ENCODE data around the gene PLCB1. TPM values are rescaled to one million over a fixed set of nuclear protein-coding genes. Genes with fewer than 3 reads are reported as not detected.

Gene PLCB1
- total and polyA plus RNA-seq, 2 experiments from 2014 or later: 14.9 to 20.7 TPM

DNA sequence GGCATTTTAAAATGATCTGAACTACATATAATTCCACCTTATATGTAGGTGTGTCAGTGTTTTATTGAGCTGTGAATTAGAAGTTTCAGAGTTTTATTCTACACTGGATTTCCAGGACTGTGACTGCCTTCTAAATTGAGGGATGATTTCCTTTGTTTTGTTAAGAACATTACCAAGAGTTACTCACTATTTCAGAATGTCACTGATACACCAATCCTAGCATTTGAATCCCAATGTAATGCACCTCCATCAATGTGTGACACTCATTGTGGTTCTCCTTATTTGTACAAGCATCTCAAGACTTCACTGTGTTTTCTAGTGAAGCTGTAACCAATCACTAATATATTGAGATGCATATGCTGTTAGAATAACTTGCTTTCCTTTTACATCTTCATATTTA lies 86.8 kb downstream of the PLCB1 start (continued):
- TF ChIP-seq, protein P1, sequence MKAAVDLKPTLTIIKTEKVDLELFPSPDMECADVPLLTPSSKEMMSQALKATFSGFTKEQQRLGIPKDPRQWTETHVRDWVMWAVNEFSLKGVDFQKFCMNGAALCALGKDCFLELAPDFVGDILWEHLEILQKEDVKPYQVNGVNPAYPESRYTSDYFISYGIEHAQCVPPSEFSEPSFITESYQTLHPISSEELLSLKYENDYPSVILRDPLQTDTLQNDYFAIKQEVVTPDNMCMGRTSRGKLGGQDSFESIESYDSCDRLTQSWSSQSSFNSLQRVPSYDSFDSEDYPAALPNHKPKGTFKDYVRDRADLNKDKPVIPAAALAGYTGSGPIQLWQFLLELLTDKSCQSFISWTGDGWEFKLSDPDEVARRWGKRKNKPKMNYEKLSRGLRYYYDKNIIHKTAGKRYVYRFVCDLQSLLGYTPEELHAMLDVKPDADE (IDR thresholded peaks at IDR 0.05): no peak
- TF ChIP-seq POLR2AphosphoS5 (IDR thresholded peaks at IDR 0.05; ENCODE audit: low read depth) (no peak), JUNB (IDR thresholded peaks at IDR 0.05; ENCODE audit: unreplicated experiment) (no peak), ZNF331 (CRISPR knock-in tag; IDR thresholded peaks at IDR 0.05; ENCODE audit: low read depth) (no peak)
- TF ChIP-seq, protein P2, sequence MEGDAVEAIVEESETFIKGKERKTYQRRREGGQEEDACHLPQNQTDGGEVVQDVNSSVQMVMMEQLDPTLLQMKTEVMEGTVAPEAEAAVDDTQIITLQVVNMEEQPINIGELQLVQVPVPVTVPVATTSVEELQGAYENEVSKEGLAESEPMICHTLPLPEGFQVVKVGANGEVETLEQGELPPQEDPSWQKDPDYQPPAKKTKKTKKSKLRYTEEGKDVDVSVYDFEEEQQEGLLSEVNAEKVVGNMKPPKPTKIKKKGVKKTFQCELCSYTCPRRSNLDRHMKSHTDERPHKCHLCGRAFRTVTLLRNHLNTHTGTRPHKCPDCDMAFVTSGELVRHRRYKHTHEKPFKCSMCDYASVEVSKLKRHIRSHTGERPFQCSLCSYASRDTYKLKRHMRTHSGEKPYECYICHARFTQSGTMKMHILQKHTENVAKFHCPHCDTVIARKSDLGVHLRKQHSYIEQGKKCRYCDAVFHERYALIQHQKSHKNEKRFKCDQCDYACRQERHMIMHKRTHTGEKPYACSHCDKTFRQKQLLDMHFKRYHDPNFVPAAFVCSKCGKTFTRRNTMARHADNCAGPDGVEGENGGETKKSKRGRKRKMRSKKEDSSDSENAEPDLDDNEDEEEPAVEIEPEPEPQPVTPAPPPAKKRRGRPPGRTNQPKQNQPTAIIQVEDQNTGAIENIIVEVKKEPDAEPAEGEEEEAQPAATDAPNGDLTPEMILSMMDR (conservative IDR thresholded peaks at IDR 0.05; ENCODE audit: low read depth in 2 of 2): no peak

DNA sequence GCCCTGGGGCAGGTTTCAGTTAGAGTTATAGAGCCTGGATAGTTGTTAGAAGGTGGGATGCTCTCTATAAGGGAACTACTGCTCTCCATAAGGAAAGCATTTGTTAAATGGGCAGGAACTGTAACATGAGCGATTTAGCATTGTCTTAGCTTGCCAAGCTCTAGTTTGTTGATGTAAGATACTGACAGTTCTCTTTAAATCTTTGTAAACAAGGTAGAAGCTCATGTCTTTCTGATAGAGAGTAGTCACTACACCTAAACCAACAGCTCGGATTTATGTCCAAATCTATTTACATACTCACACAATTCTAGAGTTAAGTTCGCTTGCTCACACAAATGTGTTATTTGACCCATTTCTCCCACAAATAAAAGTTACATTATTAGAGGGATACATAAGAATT lies 87.3 kb downstream of the PLCB1 start:
- ATAC-seq (no peak), DNase-seq (ENCODE audit: low spot score) (no peak)
- Histone ChIP-seq H2AFZ (no peak overlapping the region), H3K4me2 (no peak overlapping the region), H3K36me3 (ENCODE audit: insufficient read depth) (no peaks in the 10 kb centered on the region), H3F3A (replicated peaks; ENCODE audit: low read depth) (no peaks in the 10 kb centered on the region), H3K79me2 (replicated peaks; ENCODE audit: insufficient read depth) (no peaks in the 10 kb centered on the region), H3K27ac (ENCODE audit: low read depth) (no peak overlapping the region), H3K27me3 (ENCODE audit: insufficient read depth) (no peaks in the 10 kb centered on the region), H3K4me1 (ENCODE audit: insufficient read depth) (peaks cover 8% of the 10 kb centered on the region; the same call in 1 of the 2 replicates), H4K20me1 (replicated peaks; ENCODE audit: insufficient read depth) (no peaks in the 10 kb centered on the region), H3K9me2 (ENCODE audit: insufficient read depth) (peaks cover 2% of the 10 kb centered on the region; the same call in 1 of the 2 replicates), H3K4me3 (no peak overlapping the region)
- Mint-ChIP-seq H3K27me3 (ENCODE audit: insufficient read depth, low read depth, poor library complexity) (peaks cover 2% of the 10 kb centered on the region), H3K27ac (no peak overlapping the region), H3K4me3 (no peak overlapping the region), H3K36me3 (ENCODE audit: low read depth) (no peaks in the 10 kb centered on the region), H3K4me1 (peaks cover 10% of the 10 kb centered on the region), H3K9me3 (no peaks in the 10 kb centered on the region)
- TF ChIP-seq EZH2 (IDR thresholded peaks at IDR 0.05; ENCODE audit: low read depth, unreplicated experiment) (no peak), JUNB (IDR thresholded peaks at IDR 0.05; ENCODE audit: unreplicated experiment) (no peak), POLR2AphosphoS5 (IDR thresholded peaks at IDR 0.05; ENCODE audit: low read depth) (no peak), ZNF114 (CRISPR knock-in tag; IDR thresholded peaks at IDR 0.05) (no peak), NANOG (IDR thresholded peaks at IDR 0.05; ENCODE audit: borderline replicate concordance) (no peak)

DNA sequence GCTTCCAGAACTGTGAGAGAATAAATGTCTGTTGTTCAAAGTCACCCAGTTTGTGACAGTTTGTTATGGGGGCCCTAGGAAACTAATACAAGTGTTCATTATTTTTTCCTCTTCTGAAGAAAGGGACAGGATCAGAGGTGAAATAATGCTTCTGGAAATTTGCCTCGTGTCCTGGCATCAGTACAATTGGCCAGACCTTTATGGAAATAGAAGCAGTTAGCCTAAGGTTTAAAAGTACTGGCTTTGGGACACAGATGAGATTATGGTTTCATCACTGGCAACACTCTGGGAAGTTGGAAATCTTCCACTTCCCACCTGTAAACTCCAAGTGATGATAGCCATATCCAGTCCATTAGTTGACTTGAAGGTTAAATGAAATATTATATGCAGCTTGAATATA lies 88.7 kb downstream of the PLCB1 start:
- H3K27me3 Mint-ChIP-seq (ENCODE audit: insufficient read depth, low read depth, poor library complexity): no peaks in the 10 kb centered on the region
- no peak for DNase-seq (ENCODE audit: low spot score)
- no peak overlapping the region for H3K27ac ChIP-seq (ENCODE audit: low read depth)
- H4K20me1 ChIP-seq (replicated peaks; ENCODE audit: insufficient read depth): no peaks in the 10 kb centered on the region
- no peaks in the 10 kb centered on the region for H3K9me3 Mint-ChIP-seq
- no peak overlapping the region for H3K4me2 ChIP-seq
- H3K4me3 Mint-ChIP-seq: no peak overlapping the region
- no peak overlapping the region for H2AFZ ChIP-seq
- no peaks in the 10 kb centered on the region for H3K36me3 Mint-ChIP-seq (ENCODE audit: low read depth)
- H3K79me2 ChIP-seq (replicated peaks; ENCODE audit: insufficient read depth): no peaks in the 10 kb centered on the region
- H3K4me1 ChIP-seq (ENCODE audit: insufficient read depth): peaks cover 4% of the 10 kb centered on the region; the same call in 1 of the 2 replicates
- peaks cover 2% of the 10 kb centered on the region; the same call in 1 of the 2 replicates for H3K9me2 ChIP-seq (ENCODE audit: insufficient read depth)
- H3K4me3 ChIP-seq: no peak overlapping the region
- H3F3A ChIP-seq (replicated peaks; ENCODE audit: low read depth): no peaks in the 10 kb centered on the region
- no peaks in the 10 kb centered on the region for H3K27me3 ChIP-seq (ENCODE audit: insufficient read depth)
- no peaks in the 10 kb centered on the region; the same call in 2 of the 3 replicates for H3K4me1 Mint-ChIP-seq
- H3K27ac Mint-ChIP-seq: no peak overlapping the region
- H3K36me3 ChIP-seq (ENCODE audit: insufficient read depth): no peaks in the 10 kb centered on the region
- no peak for ATAC-seq
- TF ChIP-seq STAT1 (IDR thresholded peaks at IDR 0.05; ENCODE audit: unreplicated experiment) (no peak), CREB1 (CRISPR knock-in tag; IDR thresholded peaks at IDR 0.05; ENCODE audit: low read depth) (no peak), EZH2 (IDR thresholded peaks at IDR 0.05; ENCODE audit: low read depth, unreplicated experiment) (no peak), POLR2AphosphoS5 (IDR thresholded peaks at IDR 0.05; ENCODE audit: low read depth) (no peak), EZH2phosphoT487 (IDR thresholded peaks at IDR 0.05; ENCODE audit: unreplicated experiment) (no peak)
- TF ChIP-seq, protein P3, sequence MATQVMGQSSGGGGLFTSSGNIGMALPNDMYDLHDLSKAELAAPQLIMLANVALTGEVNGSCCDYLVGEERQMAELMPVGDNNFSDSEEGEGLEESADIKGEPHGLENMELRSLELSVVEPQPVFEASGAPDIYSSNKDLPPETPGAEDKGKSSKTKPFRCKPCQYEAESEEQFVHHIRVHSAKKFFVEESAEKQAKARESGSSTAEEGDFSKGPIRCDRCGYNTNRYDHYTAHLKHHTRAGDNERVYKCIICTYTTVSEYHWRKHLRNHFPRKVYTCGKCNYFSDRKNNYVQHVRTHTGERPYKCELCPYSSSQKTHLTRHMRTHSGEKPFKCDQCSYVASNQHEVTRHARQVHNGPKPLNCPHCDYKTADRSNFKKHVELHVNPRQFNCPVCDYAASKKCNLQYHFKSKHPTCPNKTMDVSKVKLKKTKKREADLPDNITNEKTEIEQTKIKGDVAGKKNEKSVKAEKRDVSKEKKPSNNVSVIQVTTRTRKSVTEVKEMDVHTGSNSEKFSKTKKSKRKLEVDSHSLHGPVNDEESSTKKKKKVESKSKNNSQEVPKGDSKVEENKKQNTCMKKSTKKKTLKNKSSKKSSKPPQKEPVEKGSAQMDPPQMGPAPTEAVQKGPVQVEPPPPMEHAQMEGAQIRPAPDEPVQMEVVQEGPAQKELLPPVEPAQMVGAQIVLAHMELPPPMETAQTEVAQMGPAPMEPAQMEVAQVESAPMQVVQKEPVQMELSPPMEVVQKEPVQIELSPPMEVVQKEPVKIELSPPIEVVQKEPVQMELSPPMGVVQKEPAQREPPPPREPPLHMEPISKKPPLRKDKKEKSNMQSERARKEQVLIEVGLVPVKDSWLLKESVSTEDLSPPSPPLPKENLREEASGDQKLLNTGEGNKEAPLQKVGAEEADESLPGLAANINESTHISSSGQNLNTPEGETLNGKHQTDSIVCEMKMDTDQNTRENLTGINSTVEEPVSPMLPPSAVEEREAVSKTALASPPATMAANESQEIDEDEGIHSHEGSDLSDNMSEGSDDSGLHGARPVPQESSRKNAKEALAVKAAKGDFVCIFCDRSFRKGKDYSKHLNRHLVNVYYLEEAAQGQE (IDR thresholded peaks at IDR 0.05; ENCODE audit: unreplicated experiment): no peak
- TF ChIP-seq, protein P2 (conservative IDR thresholded peaks at IDR 0.05; ENCODE audit: low read depth in 2 of 2): no peak
